PFSK-1 (cell line): ENCODE measurements around the gene DYNLL1.

Experiments
- POLR2AphosphoS5 ChIP-seq: IDR thresholded peaks from 2 replicates; pipeline ENCODE4 v1.6.1; 2012; ENCODE audit warnings: low read depth, mild to moderate bottlenecking, control low read depth, low read length, moderate library complexity
- REST ChIP-seq, 2 experiments: IDR thresholded peaks; 2 replicates each; pipeline versions ENCODE4 v1.6.1 to v1.8.0; 2011 to 2012; ENCODE audit warnings: low read depth in 2 of 2, low read length in 2 of 2, control low read depth in 1 of 2, inconsistent platforms in 1 of 2, mild to moderate bottlenecking in 1 of 2, moderate library complexity in 1 of 2; ENCODE audit not compliant: insufficient read depth in 1 of 2
- SIN3A ChIP-seq: IDR thresholded peaks from 2 replicates; pipeline ENCODE4 v1.6.1; 2012; ENCODE audit warnings: mild to moderate bottlenecking, low read length, moderate library complexity, borderline replicate concordance; ENCODE audit not compliant: insufficient read depth
- TAF1 ChIP-seq: IDR thresholded peaks from 2 replicates; pipeline ENCODE4 v1.6.1; 2012; ENCODE audit warnings: low read length, control low read depth, borderline replicate concordance; ENCODE audit not compliant: insufficient read depth

GRCh38 chr12:120508537-120508936 is 12.6 kb downstream of the DYNLL1 start:
- TF ChIP-seq REST (IDR thresholded peaks at IDR 0.05; ENCODE audit: insufficient read depth in 1 of 2, low read depth in 2 of 2, low read length in 2 of 2), result no peak
- TF ChIP-seq SIN3A, result no peak
- TF ChIP-seq TAF1, result no peak
- no peak for TF ChIP-seq POLR2AphosphoS5
